H1 (cell line): Measurements from ENCODE around the gene ZNF316. TPM values are rescaled to one million over a fixed set of nuclear protein-coding genes. Genes with fewer than 3 reads are reported as not detected.

Source experiments
- BRCA1 ChIP-seq: IDR thresholded peaks from 2 replicates; pipeline ENCODE4 v1.6.1; 2012; ENCODE audit warnings: low read depth, low read length, improper control_type of control experiment
- CBX5 ChIP-seq: fragments of 300-800, 300-1000 bp; sonication (generic); IDR thresholded peaks from 2 replicates; pipeline ENCODE4 v1.7.1; 2016; ENCODE audit warnings: antibody characterized with exemption, low read length, low read depth
- CHD1 ChIP-seq: IDR thresholded peaks from 2 replicates; pipeline ENCODE4 v1.6.1; 2012; ENCODE audit warnings: low read depth, low read length, improper control_type of control experiment
- CHD2 ChIP-seq: IDR thresholded peaks from 2 replicates; pipeline ENCODE4 v1.6.1; 2012; ENCODE audit warnings: low read length, improper control_type of control experiment
- HDAC6 ChIP-seq: IDR thresholded peaks from one replicate; pipeline ENCODE4 v1.7.1; 2012; ENCODE audit warnings: low read depth, mild to moderate bottlenecking, inconsistent platforms, low read length, moderate library complexity
- JUN ChIP-seq: IDR thresholded peaks from 2 replicates; pipeline ENCODE4 v1.6.1; 2011; ENCODE audit warnings: low read depth, mild to moderate bottlenecking, improper control_type of control experiment, low read length
- KDM4A ChIP-seq: IDR thresholded peaks from one replicate; pipeline ENCODE4 v1.7.1; 2012; ENCODE audit warnings: low read depth, mild to moderate bottlenecking, moderate library complexity, low read length, inconsistent platforms; ENCODE audit not compliant: severe bottlenecking
- MAFK ChIP-seq: IDR thresholded peaks from 2 replicates; pipeline ENCODE4 v1.6.1; 2012; ENCODE audit warnings: low read depth, mild to moderate bottlenecking, improper control_type of control experiment, low read length
- POU5F1 ChIP-seq: IDR thresholded peaks from 2 replicates; pipeline ENCODE4 v1.6.1; 2011; ENCODE audit warnings: low read depth, mild to moderate bottlenecking, low read length, moderate library complexity
- RAD21 ChIP-seq, 2 experiments: IDR thresholded peaks in 1 of 2; conservative IDR thresholded peaks in 1 of 2; 2 replicates each; pipeline ENCODE4 v1.6.1; 2011; ENCODE audit warnings: low read depth in 2 of 2, low read length in 2 of 2, improper control_type of control experiment in 1 of 2, inconsistent platforms in 1 of 2, mild to moderate bottlenecking in 1 of 2, moderate library complexity in 1 of 2
- RBBP5 ChIP-seq: IDR thresholded peaks from 2 replicates; pipeline ENCODE4 v1.7.1; 2012; ENCODE audit warnings: low read depth, mild to moderate bottlenecking, inconsistent platforms, low read length, moderate library complexity, borderline replicate concordance
- TAF1 ChIP-seq: IDR thresholded peaks from 2 replicates; pipeline ENCODE4 v1.6.1; 2011; ENCODE audit warnings: mild to moderate bottlenecking, low read depth, low read length
- ZNF274 ChIP-seq: IDR thresholded peaks from 2 replicates; pipeline ENCODE4 v1.7.0; 2012; ENCODE audit warnings: low read length, borderline replicate concordance; ENCODE audit errors: extremely low read depth
- polyA plus RNA-seq, 7 experiments: library from polyadenylated mRNA; depleted of rRNA in 3 of 7; stranded (reverse) in 5 of 7; unstranded in 2 of 7; fragments of >200 nt in 5 of 7; fragments of 200-250 nt in 2 of 7; gene quantifications; 1 replicate in 5 of 7; 2 replicates in 1 of 7; 4 replicates in 1 of 7; pipeline versions ENCODE4 v1.2.1 to v1.2.3, GENCODE V29; 2011 to 2013; ENCODE audit warnings: missing spikeins in 2 of 7, mixed read lengths in 2 of 7
- total RNA-seq: library from RNA; stranded (reverse); fragmentation: NEBNext Ultra II Directional; extraction: Animal tissue kit (Norgen Biotek cat#: 25700); gene quantifications from 2 replicates; pipeline ENCODE4 v1.2.1, GENCODE V29; 2021
- TF ChIP-seq, protein P1 (sequence below): IDR thresholded peaks from 2 replicates; pipeline ENCODE4 v1.6.1; 2011; ENCODE audit warnings: low read length, improper control_type of control experiment

The ZNF316 gene
- total and polyA plus RNA-seq, 2 of the 8 experiments (the other 6 are each of a cell fraction or from before 2014, with no cell fraction given), result 3.6 to 13.7 TPM

DNA sequence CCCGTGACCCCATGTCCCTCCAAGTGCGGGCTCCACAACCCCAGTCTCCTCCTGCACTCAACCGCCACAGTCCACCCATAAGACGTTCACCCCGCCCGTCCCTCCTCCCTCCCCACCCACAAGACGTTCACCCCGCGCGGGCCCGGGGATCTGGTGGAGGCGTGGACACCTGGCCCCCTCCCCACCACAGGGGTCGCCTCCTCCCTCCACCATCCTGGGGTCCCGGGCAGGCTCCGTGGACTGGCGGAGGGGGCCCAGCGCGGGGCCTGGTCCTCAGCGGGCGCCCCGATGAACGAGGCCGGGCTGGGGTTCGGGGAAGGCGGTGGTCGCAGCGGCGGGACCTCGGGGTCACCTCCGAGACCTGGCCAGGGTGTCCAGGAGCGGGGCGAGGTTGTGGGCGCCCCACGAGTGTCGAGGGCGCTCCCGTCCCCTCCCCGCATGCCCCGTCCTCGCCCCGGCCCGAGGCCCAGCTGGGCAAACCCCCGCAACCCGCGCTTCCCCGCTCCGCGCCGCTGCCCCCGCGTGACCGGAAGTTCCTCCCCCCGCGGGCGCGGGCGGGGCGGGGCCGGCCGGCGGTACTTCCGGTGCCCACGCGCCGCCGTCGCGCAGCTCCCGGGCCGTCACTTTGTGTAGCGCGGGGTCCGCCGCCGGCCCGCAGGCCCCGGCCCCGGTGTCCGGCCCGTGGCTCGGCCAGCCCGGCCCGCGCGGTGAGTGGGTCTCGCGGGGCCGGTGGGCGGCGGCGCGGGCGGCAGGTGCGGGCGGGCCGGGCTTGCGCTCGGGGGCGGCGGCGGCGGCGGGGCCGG is at the start of gene ZNF316 (continued):
- TF ChIP-seq MAFK, result no peak
- TF ChIP-seq CBX5, result no peak
- TF ChIP-seq CHD2, result no peak
- TF ChIP-seq KDM4A, result peak; percentile 25
- TF ChIP-seq HDAC6, result no peak
- 0 out of 2 replicates have a peak, but pooled peaks have one; percentile 37 for TF ChIP-seq RBBP5
- TF ChIP-seq BRCA1, result no peak
- TF ChIP-seq POU5F1, result no peak
- TF ChIP-seq JUN, result no peak
- TF ChIP-seq TAF1, result no peak
- no peak for TF ChIP-seq CHD1
- TF ChIP-seq, protein P1, sequence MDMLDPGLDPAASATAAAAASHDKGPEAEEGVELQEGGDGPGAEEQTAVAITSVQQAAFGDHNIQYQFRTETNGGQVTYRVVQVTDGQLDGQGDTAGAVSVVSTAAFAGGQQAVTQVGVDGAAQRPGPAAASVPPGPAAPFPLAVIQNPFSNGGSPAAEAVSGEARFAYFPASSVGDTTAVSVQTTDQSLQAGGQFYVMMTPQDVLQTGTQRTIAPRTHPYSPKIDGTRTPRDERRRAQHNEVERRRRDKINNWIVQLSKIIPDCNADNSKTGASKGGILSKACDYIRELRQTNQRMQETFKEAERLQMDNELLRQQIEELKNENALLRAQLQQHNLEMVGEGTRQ, result 0 out of 2 replicates have a peak, but pooled peaks have one; percentile 4
- TF ChIP-seq RAD21 (IDR thresholded peaks at IDR 0.05 in 1 of 2, conservative IDR thresholded peaks at IDR 0.05 in 1 of 2; ENCODE audit: low read depth in 2 of 2, low read length in 2 of 2), result no peak
- TF ChIP-seq ZNF274, result no peak
